ENCODE results near the gene MORC1.

DNA sequence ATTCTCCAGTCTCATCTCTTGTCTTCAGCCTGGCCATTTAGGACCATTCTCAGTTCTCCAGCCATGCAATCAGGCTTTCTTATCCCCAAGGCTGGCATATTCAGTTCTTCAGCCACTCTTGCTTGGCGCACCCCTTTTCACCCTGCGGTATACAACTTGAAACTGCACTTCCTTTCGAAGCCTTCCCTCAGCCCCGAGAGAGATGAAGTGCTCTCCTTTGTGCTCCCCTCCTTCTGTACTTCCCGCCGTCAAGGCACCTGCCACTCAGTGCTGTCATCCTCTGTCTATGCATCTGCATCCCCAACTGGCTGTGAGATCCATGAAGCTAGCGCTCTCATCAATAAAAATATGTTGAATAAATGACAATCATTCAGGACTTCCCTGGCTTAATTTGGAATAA, 45.7 kb downstream of the MORC1 start:
- TF ChIP-seq ZNF274 (IDR thresholded peaks at IDR 0.05; ENCODE audit: low read depth, low read length), result no peak
- TF ChIP-seq YY1 (IDR thresholded peaks at IDR 0.05; ENCODE audit: insufficient read depth, insufficient read length), result no peak
